ENCODE measurements around the gene SLC25A33.

- TF ChIP-seq POLR2AphosphoS5 (IDR thresholded peaks at IDR 0.05; ENCODE audit: low read depth, low read length) (no peak), POLR2A (IDR thresholded peaks at IDR 0.05; ENCODE audit: low read depth, low read length) (no peak), TAF1 (IDR thresholded peaks at IDR 0.05; ENCODE audit: borderline replicate concordance, low read depth, low read length) (no peak)
These were observed 74.5 kb downstream of the SLC25A33 start for GRCh38 chr1:9613625-9614299.
